GM06990 (cell line): Measurements from ENCODE around the gene UBE2K.

Experiments
- DNase-seq: peaks from one replicate; pipeline ENCODE4 v3.0.0-alpha.2; 2011; ENCODE audit not compliant: insufficient read length; ENCODE audit errors: extremely low read depth
- H3K27me3 ChIP-seq: replicated peaks from 2 replicates; pipeline ENCODE4 v1.6.0; 2011; ENCODE audit warnings: low read length; ENCODE audit not compliant: control insufficient read depth, insufficient read depth
- H3K36me3 ChIP-seq: 2 replicates; pipeline ENCODE4 v1.5.1; 2011; ENCODE audit warnings: low read length; ENCODE audit not compliant: control insufficient read depth, insufficient read depth
- H3K4me3 ChIP-seq: replicated peaks from 2 replicates; pipeline ENCODE4 v1.5.1; 2011; ENCODE audit warnings: low read depth, mild to moderate bottlenecking, control low read depth, low read length
- CTCF ChIP-seq: IDR thresholded peaks from 2 replicates; pipeline ENCODE4 v1.5.1; 2011; ENCODE audit warnings: low read length, control low read depth, mild to moderate bottlenecking, inconsistent platforms; ENCODE audit not compliant: insufficient read depth, poor library complexity, severe bottlenecking

The UBE2K gene

GRCh38 chr4:39682138-39682537, 15.8 kb upstream of the UBE2K start:
- DNase-seq: no peak
- H3K27me3 ChIP-seq: no peaks in the 10 kb centered on the region

GRCh38 chr4:39685990-39686389, 11.9 kb upstream of the UBE2K start:
- no peaks in the 10 kb centered on the region for H3K27me3 ChIP-seq
- TF ChIP-seq CTCF: no peak
- no peak for DNase-seq
- H3K4me3 ChIP-seq: no peak overlapping the region
- no peaks in the 10 kb centered on the region for H3K36me3 ChIP-seq

More at GRCh38 chr4:39682138-39682537, 15.8 kb upstream of the UBE2K start:
- TF ChIP-seq CTCF: no peak
- no peaks in the 10 kb centered on the region for H3K36me3 ChIP-seq
- no peak overlapping the region for H3K4me3 ChIP-seq

GRCh38 chr4:39687014-39687413, 10.9 kb upstream of the UBE2K start:
- Histone ChIP-seq H3K36me3 (no peaks in the 10 kb centered on the region), H3K4me3 (no peak overlapping the region), H3K27me3 (no peaks in the 10 kb centered on the region)
- no peak for TF ChIP-seq CTCF
- no peak for DNase-seq

GRCh38 chr4:39689970-39690369, 8.0 kb upstream of the UBE2K start:
- TF ChIP-seq CTCF: no peak
- no peak for DNase-seq

GRCh38 chr4:39698424-39699009, 581 bp downstream of the UBE2K start:
- H3K4me3 ChIP-seq: peak overlapping the region; percentile 91
- peaks cover 4% of the 10 kb centered on the region for H3K36me3 ChIP-seq
- H3K27me3 ChIP-seq: no peaks in the 10 kb centered on the region
- TF ChIP-seq CTCF: no peak
- DNase-seq: no peak

More at GRCh38 chr4:39689970-39690369, 8.0 kb upstream of the UBE2K start:
- Histone ChIP-seq H3K36me3 (no peaks in the 10 kb centered on the region), H3K27me3 (no peaks in the 10 kb centered on the region), H3K4me3 (no peak overlapping the region)
